Measurements from ENCODE around the gene UBASH3A. TPM values are rescaled to one million over a fixed set of nuclear protein-coding genes. Genes with fewer than 3 reads are reported as not detected.
A peak's percentile ranks its signal among the peaks of the same experiment; 100 is the strongest.

UBASH3A gene
- total RNA-seq, 4 donors from 2014 or later, result 3.9 to 14.0 (median 5.3) TPM

GRCh38 chr21:42417533-42417932, 13.8 kb downstream of the UBASH3A start:
- no peak for DNase-seq
- Histone ChIP-seq H3K27me3 (no peaks in the 10 kb centered on the region), H3K4me1 (no peaks in the 10 kb centered on the region), H3K36me3 (no peaks in the 10 kb centered on the region), H3K9me3 (no peaks in the 10 kb centered on the region), H3K4me3 (no peak overlapping the region), H3K27ac (no peak overlapping the region)
- TF ChIP-seq POLR2A (IDR thresholded peaks at IDR 0.05) (no peak), CTCF (IDR thresholded peaks at IDR 0.05) (no peak)

DNA sequence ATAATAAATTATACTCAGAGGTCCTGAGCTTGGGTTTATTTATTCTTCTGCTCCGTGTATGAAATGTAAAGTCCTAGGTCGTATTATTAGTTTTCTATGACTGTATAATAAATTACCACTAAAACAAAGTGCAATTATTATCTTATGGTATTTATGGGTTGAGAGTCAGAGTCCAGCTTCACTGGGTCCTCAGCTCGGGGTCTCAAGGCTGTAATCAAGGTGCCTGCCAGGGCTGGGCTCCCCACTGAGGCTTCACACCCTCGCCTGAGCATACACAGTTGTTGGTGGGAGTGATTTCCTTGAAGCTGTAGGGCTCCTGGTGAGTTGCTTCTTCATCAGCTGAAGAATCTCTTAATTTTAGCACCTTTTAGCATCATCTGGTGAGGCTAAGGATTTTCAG, 15.2 kb downstream of the UBASH3A start:
- Histone ChIP-seq H3K36me3 (no peaks in the 10 kb centered on the region), H3K27ac (no peak overlapping the region), H3K4me3 (no peak overlapping the region), H3K27me3 (no peaks in the 10 kb centered on the region), H3K4me1 (peaks cover 0 to 5% (median 1%) of the 10 kb centered on the region in 4 donors), H3K9me3 (no peaks in the 10 kb centered on the region)
- no peak for DNase-seq
- TF ChIP-seq POLR2A (IDR thresholded peaks at IDR 0.05) (no peak), CTCF (IDR thresholded peaks at IDR 0.05) (no peak)

GRCh38 chr21:42419845-42420244, 16.1 kb downstream of the UBASH3A start:
- H3K4me3 ChIP-seq, result no peak overlapping the region
- H3K27me3 ChIP-seq, result no peaks in the 10 kb centered on the region
- no peaks in the 10 kb centered on the region for H3K9me3 ChIP-seq
- peaks cover 0 to 9% (median 4%) of the 10 kb centered on the region in 4 donors for H3K4me1 ChIP-seq
- TF ChIP-seq POLR2A (IDR thresholded peaks at IDR 0.05) (no peak), CTCF (IDR thresholded peaks at IDR 0.05) (no peak)
- DNase-seq, result peak in 1 of 3 donors; percentile 8
- no peaks in the 10 kb centered on the region for H3K36me3 ChIP-seq
- no peak overlapping the region for H3K27ac ChIP-seq

- H3K27me3 ChIP-seq, result no peaks in the 10 kb centered on the region
- H3K36me3 ChIP-seq, result no peaks in the 10 kb centered on the region
- no peak overlapping the region for H3K27ac ChIP-seq
- peaks cover 0 to 14% (median 4%) of the 10 kb centered on the region in 4 donors for H3K4me1 ChIP-seq
- DNase-seq, result peak in 1 of 3 donors; percentile 44
- H3K4me3 ChIP-seq, result no peak overlapping the region
- H3K9me3 ChIP-seq, result no peaks in the 10 kb centered on the region
- TF ChIP-seq POLR2A (IDR thresholded peaks at IDR 0.05) (no peak), CTCF (IDR thresholded peaks at IDR 0.05) (no peak)
Measured at GRCh38 chr21:42421018-42421793, 17.5 kb downstream of the UBASH3A start.

DNA sequence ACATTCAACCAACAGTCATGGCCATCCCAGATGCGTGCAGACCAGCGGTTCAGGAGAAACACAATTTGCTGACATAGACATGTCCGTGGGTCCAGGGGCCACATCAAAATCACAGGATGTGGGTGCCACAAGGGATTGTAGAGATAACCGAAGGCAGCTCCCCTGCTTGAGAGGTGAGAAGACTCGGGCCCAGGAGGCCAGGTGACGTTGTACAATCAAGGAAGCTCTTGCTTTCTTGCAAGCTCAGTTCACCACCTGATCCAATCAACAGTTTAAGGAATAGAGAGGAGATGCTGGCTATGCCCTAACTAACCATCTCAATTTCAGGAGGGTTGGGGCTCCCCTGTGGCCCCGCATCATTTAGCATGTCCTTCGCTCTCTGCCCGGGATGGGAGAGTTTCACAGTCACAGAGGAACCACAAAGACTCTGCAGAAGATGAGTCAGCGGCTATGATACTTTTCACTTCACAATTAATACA, 19.5 kb downstream of the UBASH3A start:
- no peaks in the 10 kb centered on the region for H3K36me3 ChIP-seq
- DNase-seq, result peak in 2 of 3 donors; percentile 36 to 69
- no peaks in the 10 kb centered on the region for H3K9me3 ChIP-seq
- peaks cover 0 to 14% (median 4%) of the 10 kb centered on the region in 4 donors for H3K4me1 ChIP-seq
- no peak overlapping the region for H3K4me3 ChIP-seq
- no peaks in the 10 kb centered on the region for H3K27me3 ChIP-seq
- TF ChIP-seq CTCF (IDR thresholded peaks at IDR 0.05) (no peak), POLR2A (IDR thresholded peaks at IDR 0.05) (no peak)
- peak overlapping the region in 2 of 4 donors; percentile 53 to 63 for H3K27ac ChIP-seq

Data from Peyer's patch (tissue), 4 donors.